SU-DHL-6 (cell line): ENCODE data around the gene ITIH3.

Experiments used
- H2AFZ ChIP-seq: fragments of 200-600 bp; sonication (generic); 2 replicates; pipeline ENCODE4 v1.6.1; 2014; ENCODE audit warnings: low read depth, mild to moderate bottlenecking, moderate library complexity, mixed read lengths, antibody characterized with exemption, low read length; ENCODE audit not compliant: severe bottlenecking
- H3F3A ChIP-seq: fragments of 200-600 bp; shearing (Covaris generic); 2 replicates; pipeline ENCODE4 v1.6.0; 2016; ENCODE audit warnings: antibody characterized with exemption, mild to moderate bottlenecking; ENCODE audit not compliant: insufficient read depth
- H3K27ac ChIP-seq: fragments of 200-600 bp; sonication (generic); 2 replicates; pipeline ENCODE4 v1.5.1; 2016; ENCODE audit warnings: low read depth, mild to moderate bottlenecking, low read length, moderate library complexity, mixed read lengths
- H3K27me3 ChIP-seq: fragments of 200-600 bp; sonication (generic), shearing (Covaris generic); 2 replicates; pipeline ENCODE4 v1.6.0; 2014; ENCODE audit warnings: mild to moderate bottlenecking, low read length
- H3K36me3 ChIP-seq: fragments of 200-600 bp; sonication (generic); 2 replicates; pipeline ENCODE4 v1.6.1; 2014; ENCODE audit warnings: mild to moderate bottlenecking, low read length, mixed read lengths
- H3K4me2 ChIP-seq: fragments of 300-600, 200-600 bp; shearing (Covaris generic), sonication (generic); 2 replicates; pipeline ENCODE4 v1.6.0; 2014; ENCODE audit warnings: low read length, low read depth, mild to moderate bottlenecking; ENCODE audit not compliant: poor library complexity, severe bottlenecking
- H3K4me3 ChIP-seq: fragments of 200-600 bp; sonication (generic); 2 replicates; pipeline ENCODE4 v1.5.1; 2014; ENCODE audit warnings: antibody characterized with exemption, low read length, mild to moderate bottlenecking, mixed read lengths; ENCODE audit not compliant: insufficient read depth, poor library complexity, severe bottlenecking
- H3K79me2 ChIP-seq: fragments of 200-600 bp; sonication (generic); 2 replicates; pipeline ENCODE4 v1.6.1; 2014; ENCODE audit warnings: mild to moderate bottlenecking, low read length, moderate library complexity; ENCODE audit not compliant: insufficient read depth
- H3K9ac ChIP-seq: fragments of 200-600 bp; sonication (generic); 2 replicates; pipeline ENCODE4 v1.7.0; 2014; ENCODE audit warnings: mild to moderate bottlenecking, low read length
- H3K9me2 ChIP-seq: fragments of 200-600 bp; sonication (generic); replicated peaks from 2 replicates; pipeline ENCODE4 v1.6.1; 2014; ENCODE audit warnings: low read length; ENCODE audit not compliant: insufficient read depth
- H3K9me3 ChIP-seq: fragments of 200-600 bp; sonication (generic); 2 replicates; pipeline ENCODE4 v1.6.1; 2014; ENCODE audit warnings: low read length, mixed read lengths; ENCODE audit not compliant: insufficient read depth
- H4K20me1 ChIP-seq: fragments of 200-600 bp; sonication (generic); 2 replicates; pipeline ENCODE4 v1.6.1; 2014; ENCODE audit warnings: low read depth, mild to moderate bottlenecking, antibody characterized with exemption, low read length, moderate library complexity, mixed read lengths
- CTCF ChIP-seq: fragments of 200-600 bp; sonication (generic); IDR thresholded peaks from one replicate; pipeline ENCODE4 v1.5.1; 2017; ENCODE audit warnings: antibody characterized with exemption, mild to moderate bottlenecking, low read length, moderate library complexity; ENCODE audit not compliant: insufficient read depth, poor library complexity, severe bottlenecking
- EZH2phosphoT487 ChIP-seq: fragments of 200-600 bp; sonication (generic), shearing (Covaris generic); conservative IDR thresholded peaks from 2 replicates; pipeline ENCODE4 v1.6.1; 2018; ENCODE audit warnings: mild to moderate bottlenecking, antibody characterized with exemption, low read length, moderate library complexity, mixed read lengths

ITIH3 gene

GRCh38 chr3:52851348-52851747, 56.8 kb downstream of the ITIH3 start:
- H3K27ac ChIP-seq, result no peak overlapping the region
- H3K27me3 ChIP-seq, result no peaks in the 10 kb centered on the region
- H3K9ac ChIP-seq, result no peak overlapping the region
- TF ChIP-seq EZH2phosphoT487, result no peak
- peak; percentile 31 for TF ChIP-seq CTCF
- H3K4me2 ChIP-seq, result no peak overlapping the region
- no peaks in the 10 kb centered on the region for H3K36me3 ChIP-seq
- no peak overlapping the region for H3K4me3 ChIP-seq
- H3K9me2 ChIP-seq, result no peaks in the 10 kb centered on the region
- H3K79me2 ChIP-seq, result no peaks in the 10 kb centered on the region
- no peak overlapping the region for H2AFZ ChIP-seq
- no peaks in the 10 kb centered on the region for H4K20me1 ChIP-seq
- no peaks in the 10 kb centered on the region for H3F3A ChIP-seq
- H3K9me3 ChIP-seq, result no peaks in the 10 kb centered on the region

GRCh38 chr3:52852419-52852818, 57.8 kb downstream of the ITIH3 start:
- H3K9ac ChIP-seq, result no peak overlapping the region
- no peaks in the 10 kb centered on the region for H3K36me3 ChIP-seq
- TF ChIP-seq CTCF (no peak), EZH2phosphoT487 (no peak)
- no peak overlapping the region for H3K4me2 ChIP-seq
- H4K20me1 ChIP-seq, result no peaks in the 10 kb centered on the region
- no peak overlapping the region for H3K4me3 ChIP-seq
- H3F3A ChIP-seq, result no peaks in the 10 kb centered on the region
- H2AFZ ChIP-seq, result no peak overlapping the region
- H3K27me3 ChIP-seq, result no peaks in the 10 kb centered on the region
- no peak overlapping the region for H3K27ac ChIP-seq
- H3K9me3 ChIP-seq, result no peaks in the 10 kb centered on the region
- H3K79me2 ChIP-seq, result no peaks in the 10 kb centered on the region
- no peaks in the 10 kb centered on the region for H3K9me2 ChIP-seq

DNA sequence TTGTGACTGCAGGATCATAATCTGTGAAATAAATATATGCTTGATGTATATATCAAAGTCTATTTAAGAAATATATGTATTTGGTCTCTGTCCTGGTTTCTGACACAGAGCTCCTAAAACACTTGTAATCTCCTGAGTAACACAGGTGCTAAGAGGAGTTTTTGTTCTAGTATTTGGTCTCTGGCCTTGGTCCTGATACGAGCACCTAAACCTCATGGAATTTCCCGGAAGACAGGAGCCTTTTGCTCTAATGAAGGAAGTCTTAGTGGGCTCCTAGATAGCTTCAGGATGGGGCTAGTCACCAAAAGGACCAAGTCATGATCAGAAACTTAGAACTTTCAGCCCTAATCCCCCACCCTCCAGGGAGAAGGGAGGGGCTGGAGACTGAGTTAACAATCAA, 59.4 kb downstream of the ITIH3 start:
- no peak overlapping the region for H2AFZ ChIP-seq
- H3K36me3 ChIP-seq, result no peaks in the 10 kb centered on the region
- TF ChIP-seq EZH2phosphoT487 (no peak), CTCF (no peak)
- H3K9me3 ChIP-seq, result no peaks in the 10 kb centered on the region
- no peaks in the 10 kb centered on the region for H4K20me1 ChIP-seq
- no peaks in the 10 kb centered on the region for H3K79me2 ChIP-seq
- no peaks in the 10 kb centered on the region for H3F3A ChIP-seq
- no peak overlapping the region for H3K27ac ChIP-seq
- no peak overlapping the region for H3K4me2 ChIP-seq
- no peak overlapping the region for H3K9ac ChIP-seq
- no peaks in the 10 kb centered on the region for H3K27me3 ChIP-seq
- H3K4me3 ChIP-seq, result no peak overlapping the region
- no peaks in the 10 kb centered on the region for H3K9me2 ChIP-seq
